CD8-positive, alpha-beta memory T cell (primary cell): Measurements from ENCODE around the gene PCGF1. TPM values are rescaled to one million over a fixed set of nuclear protein-coding genes. Genes with fewer than 3 reads are reported as not detected.

Experiments
- CTCF ChIA-PET: fragments of 350-600 bp; sonication (Branson Sonifier 250); formaldehyde crosslinking; loops from one replicate; lab custom pipeline; 2021; ENCODE audit warnings: antibody characterized with exemption; lab: Charles Lee
- POLR2A ChIA-PET: fragments of 350-600 bp; sonication (Branson Sonifier 250); formaldehyde crosslinking; loops from one replicate; lab custom pipeline; 2021; ENCODE audit warnings: antibody characterized with exemption; lab: Charles Lee
- DNase-seq, 5 donors: peaks; one replicate each; pipeline versions ENCODE4 v3.0.0 to v3.0.0-alpha.2; 2020 to 2022; ENCODE audit warnings: mixed read lengths in 1 of 5
- H3K27ac ChIP-seq: one replicate; pipeline ENCODE4 v1.7.0; 2013; ENCODE audit warnings: low read depth, mild to moderate bottlenecking, low read length, moderate library complexity
- H3K27me3 ChIP-seq: 2 replicates; pipeline ENCODE4 v1.7.0; 2013; ENCODE audit warnings: low read length, mild to moderate bottlenecking; ENCODE audit not compliant: insufficient read depth, poor library complexity, severe bottlenecking
- H3K36me3 ChIP-seq: 2 replicates; pipeline ENCODE4 v1.7.0; 2013; ENCODE audit warnings: mild to moderate bottlenecking, low read length, moderate library complexity; ENCODE audit not compliant: insufficient read depth
- H3K4me1 ChIP-seq: 2 replicates; pipeline ENCODE4 v1.7.0; 2013; ENCODE audit warnings: mild to moderate bottlenecking, low read length, moderate library complexity; ENCODE audit not compliant: insufficient read depth
- H3K4me3 ChIP-seq: 2 replicates; pipeline ENCODE4 v1.7.0; 2013; ENCODE audit warnings: mild to moderate bottlenecking, low read length
- H3K9me3 ChIP-seq: 2 replicates; pipeline ENCODE4 v1.7.0; 2013; ENCODE audit warnings: mild to moderate bottlenecking, low read length
- H3K27ac Mint-ChIP-seq, 8 donors: one replicate each; pipeline ENCODE4 v1.8.0; 2020 to 2021; ENCODE audit warnings: mixed read lengths in 8 of 8, mild to moderate bottlenecking in 6 of 8, inconsistent platforms in 3 of 8, moderate library complexity in 3 of 8
- H3K27me3 Mint-ChIP-seq, 2 donors: one replicate each; pipeline ENCODE4 v1.8.0; 2020 to 2021; ENCODE audit warnings: mixed read lengths in 2 of 2, mild to moderate bottlenecking in 1 of 2, moderate library complexity in 1 of 2
- H3K36me3 Mint-ChIP-seq, 3 donors: one replicate each; pipeline ENCODE4 v1.8.0; 2020 to 2021; ENCODE audit warnings: mixed read lengths in 3 of 3, inconsistent platforms in 1 of 3, mild to moderate bottlenecking in 1 of 3
- H3K4me1 Mint-ChIP-seq, 3 donors: one replicate each; pipeline ENCODE4 v1.8.0; 2020 to 2021; ENCODE audit warnings: mixed read lengths in 3 of 3, inconsistent platforms in 1 of 3, mild to moderate bottlenecking in 1 of 3
- H3K4me3 Mint-ChIP-seq, 7 donors: one replicate each; pipeline ENCODE4 v1.8.0; 2020 to 2021; ENCODE audit warnings: mixed read lengths in 7 of 7, mild to moderate bottlenecking in 6 of 7, moderate library complexity in 4 of 7, inconsistent platforms in 2 of 7
- H3K9me3 Mint-ChIP-seq, 5 donors: one replicate each; pipeline ENCODE4 v1.8.0; 2020 to 2022; ENCODE audit warnings: mixed read lengths in 5 of 5, mild to moderate bottlenecking in 3 of 5, moderate library complexity in 2 of 5, inconsistent platforms in 1 of 5
- polyA plus RNA-seq: library from polyadenylated mRNA; unstranded; fragments of 300-500 nt; fragmentation: Illumina TruSeq; gene quantifications from one replicate; pipeline ENCODE4 v1.2.3, GENCODE V29; 2021
- total RNA-seq, 2 experiments: library from RNA; stranded (reverse); gene quantifications; one replicate each; pipeline ENCODE4 v1.2.3, GENCODE V29; 2021

PCGF1 gene
- total and polyA plus RNA-seq, 3 experiments from 2014 or later, result 17.2 to 38.7 (median 29.6) TPM

DNA sequence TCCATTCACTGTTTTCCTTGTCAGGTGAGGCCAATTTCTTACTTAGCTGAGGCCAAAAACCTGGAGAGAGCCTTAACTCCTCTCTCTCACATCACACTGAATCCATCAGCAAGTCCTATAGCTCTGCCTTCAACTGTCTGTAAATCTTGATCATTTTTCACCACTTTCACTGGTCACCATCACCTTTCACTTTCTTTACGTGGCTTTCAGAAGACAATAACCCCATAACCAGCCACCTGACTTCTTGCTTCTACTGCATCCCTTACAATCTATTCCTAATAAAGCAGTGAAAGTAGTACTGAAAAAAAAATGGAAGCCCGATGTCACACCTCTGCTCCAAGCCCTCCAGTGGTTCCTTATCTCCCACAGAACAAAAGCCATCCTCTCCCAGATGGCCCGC is 38.5 kb upstream of the PCGF1 start:
- Histone ChIP-seq H3K9me3 (no peaks in the 10 kb centered on the region), H3K36me3 (no peaks in the 10 kb centered on the region), H3K4me3 (no peak overlapping the region), H3K27me3 (peaks cover 31% of the 10 kb centered on the region), H3K27ac (no peak overlapping the region), H3K4me1 (peaks cover 12% of the 10 kb centered on the region)
- Mint-ChIP-seq H3K27ac (no peak overlapping the region), H3K27me3 (peaks cover 34 to 56% of the 10 kb centered on the region in 2 donors), H3K4me1 (peaks cover 3 to 13% (median 7%) of the 10 kb centered on the region in 3 donors), H3K9me3 (no peaks in the 10 kb centered on the region), H3K36me3 (no peaks in the 10 kb centered on the region), H3K4me3 (no peak overlapping the region)
- ChIA-PET POLR2A (interaction anchor here (0.6 kb wide), 1 partner anchor 35 kb away, joined by 7 read pairs; no protein-coding TSS in a partner anchor), CTCF (interaction anchor here (1.2 to 3.9 kb wide), 3 partner anchors 56 to 296 kb away, joined by 3 to 16 read pairs (median 3); partner anchors contain the start of genes CCDC142 and TTC31)
- DNase-seq, result no peak

DNA sequence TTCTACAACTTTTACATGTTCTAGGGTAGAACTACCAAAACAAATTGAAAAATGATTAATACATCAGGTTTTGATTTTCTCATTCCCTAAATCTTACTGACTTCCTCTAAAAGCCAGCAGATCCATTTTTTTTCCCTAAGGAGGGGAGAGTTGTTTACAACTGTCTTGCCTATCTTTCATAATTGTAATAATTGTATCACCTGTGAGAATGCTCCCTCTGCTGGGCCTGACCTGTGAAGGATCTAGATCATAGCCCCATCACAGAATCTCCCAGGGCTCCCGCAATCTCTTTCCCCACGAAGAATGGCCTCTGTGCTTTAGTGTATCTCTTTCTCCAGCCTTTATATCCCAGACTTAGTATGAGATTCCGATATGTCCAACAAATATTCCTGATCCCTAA is 37.1 kb upstream of the PCGF1 start:
- H3K9me3 ChIP-seq, result no peaks in the 10 kb centered on the region
- Mint-ChIP-seq H3K4me3 (no peak overlapping the region), H3K27ac (peak overlapping the region in 1 of 8 donors; percentile 1), H3K9me3 (no peaks in the 10 kb centered on the region), H3K36me3 (no peaks in the 10 kb centered on the region), H3K4me1 (peaks cover 3 to 12% (median 7%) of the 10 kb centered on the region in 3 donors), H3K27me3 (peaks cover 33 to 50% of the 10 kb centered on the region in 2 donors)
- H3K27ac ChIP-seq, result no peak overlapping the region
- CTCF ChIA-PET, result interaction anchor here (0.8 to 3.9 kb wide), 4 partner anchors 41 to 63 kb away, joined by 3 to 16 read pairs (median 3); partner anchors contain the start of genes CCDC142 and TTC31
- POLR2A ChIA-PET, result no interaction called here
- H3K27me3 ChIP-seq, result peaks cover 26% of the 10 kb centered on the region
- no peaks in the 10 kb centered on the region for H3K36me3 ChIP-seq
- no peak overlapping the region for H3K4me3 ChIP-seq
- no peak for DNase-seq
- H3K4me1 ChIP-seq, result peaks cover 10% of the 10 kb centered on the region

DNA sequence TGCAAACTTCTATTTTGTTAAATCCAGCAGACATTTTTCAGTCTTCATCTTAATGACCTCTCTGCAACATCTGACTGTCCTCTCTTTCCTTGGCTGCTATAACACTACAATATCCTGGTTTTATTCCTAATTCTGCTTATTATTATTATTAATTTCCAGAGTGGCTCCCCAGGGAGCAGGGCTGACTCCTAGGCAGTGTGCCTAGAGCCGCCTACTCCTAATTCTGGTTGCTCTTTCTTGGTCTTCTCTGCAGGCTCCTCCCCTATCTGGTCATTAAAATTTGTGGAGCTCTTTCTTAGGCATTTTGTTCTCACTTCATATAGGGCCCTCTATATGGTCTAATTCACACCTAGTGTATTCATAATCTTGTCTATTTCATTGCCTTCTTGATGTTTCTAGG is 35.5 kb upstream of the PCGF1 start:
- H3K27ac ChIP-seq, result no peak overlapping the region
- peaks cover 10% of the 10 kb centered on the region for H3K27me3 ChIP-seq
- H3K9me3 ChIP-seq, result no peaks in the 10 kb centered on the region
- Mint-ChIP-seq H3K4me3 (no peak overlapping the region), H3K36me3 (no peaks in the 10 kb centered on the region), H3K4me1 (peaks cover 0 to 2% (median under 1%) of the 10 kb centered on the region in 3 donors), H3K27ac (no peak overlapping the region), H3K27me3 (peaks cover 29 to 56% of the 10 kb centered on the region in 2 donors), H3K9me3 (no peaks in the 10 kb centered on the region)
- no peak for DNase-seq
- H3K4me1 ChIP-seq, result no peaks in the 10 kb centered on the region
- no peaks in the 10 kb centered on the region for H3K36me3 ChIP-seq
- ChIA-PET CTCF (no interaction called here), POLR2A (no interaction called here)
- no peak overlapping the region for H3K4me3 ChIP-seq

DNA sequence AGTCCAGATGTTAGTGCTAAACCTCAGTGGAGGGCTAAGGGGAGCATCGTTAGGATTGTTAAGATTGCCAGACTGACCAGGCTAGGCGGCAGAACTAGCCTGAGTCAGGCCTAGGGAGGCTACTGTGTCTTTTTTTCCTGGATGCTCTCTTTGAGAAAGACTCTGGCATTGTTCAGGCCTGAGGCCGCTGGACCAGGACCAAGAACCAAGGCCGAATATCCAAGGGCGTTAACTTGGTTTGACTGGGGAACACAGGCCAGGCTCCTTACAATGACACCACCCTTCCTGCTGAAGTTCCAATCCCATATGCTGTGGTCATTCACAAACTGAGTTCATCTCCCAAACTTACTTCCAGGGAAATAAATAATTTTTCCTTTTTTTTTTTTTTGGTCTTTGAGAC is 32.8 kb upstream of the PCGF1 start:
- Mint-ChIP-seq H3K4me3 (no peak overlapping the region), H3K9me3 (no peaks in the 10 kb centered on the region), H3K36me3 (no peaks in the 10 kb centered on the region), H3K27ac (no peak overlapping the region), H3K4me1 (no peaks in the 10 kb centered on the region), H3K27me3 (peaks cover 22 to 53% of the 10 kb centered on the region in 2 donors)
- Histone ChIP-seq H3K4me3 (no peak overlapping the region), H3K36me3 (no peaks in the 10 kb centered on the region), H3K9me3 (no peaks in the 10 kb centered on the region), H3K27ac (no peak overlapping the region), H3K27me3 (peaks cover 12% of the 10 kb centered on the region), H3K4me1 (no peaks in the 10 kb centered on the region)
- ChIA-PET POLR2A (no interaction called here), CTCF (interaction anchor here (0.8 kb wide), 1 partner anchor 10 kb away, joined by 3 read pairs; the partner anchor contains the start of gene HTRA2)
- no peak for DNase-seq

DNA sequence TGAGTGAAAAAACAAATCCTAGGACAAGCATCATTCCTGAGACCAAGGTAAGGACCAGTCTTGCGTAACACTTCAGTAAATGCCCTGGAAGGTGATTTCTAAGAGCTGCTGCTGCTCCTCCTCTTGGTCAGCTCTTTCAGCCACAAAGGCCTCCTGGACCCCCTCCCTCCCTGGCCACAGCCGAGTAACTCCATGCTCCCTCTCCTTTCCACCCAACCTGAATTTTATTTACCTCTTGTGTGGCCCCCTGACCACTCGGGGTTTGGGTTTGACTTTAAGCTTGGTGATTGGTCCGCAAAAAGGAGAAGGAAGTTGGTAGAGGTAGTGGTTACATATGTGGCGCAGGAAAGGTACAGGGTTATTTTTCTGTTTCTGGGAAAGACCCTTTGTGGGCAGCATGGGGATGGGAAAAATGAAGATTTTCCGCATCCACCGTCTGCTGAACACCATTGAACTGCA is 31.4 kb upstream of the PCGF1 start:
- ChIA-PET POLR2A (interaction anchor here (1.1 kb wide), 1 partner anchor 15 kb away, joined by 4 read pairs; no protein-coding TSS in a partner anchor), CTCF (no interaction called here)
- H3K4me3 ChIP-seq, result no peak overlapping the region
- Mint-ChIP-seq H3K4me1 (no peaks in the 10 kb centered on the region), H3K27me3 (peaks cover 17 to 49% of the 10 kb centered on the region in 2 donors), H3K36me3 (peaks cover 0 to under 1% (median 0%) of the 10 kb centered on the region in 3 donors), H3K4me3 (no peak overlapping the region), H3K27ac (no peak overlapping the region), H3K9me3 (no peaks in the 10 kb centered on the region)
- H3K27ac ChIP-seq, result no peak overlapping the region
- H3K36me3 ChIP-seq, result peaks cover under 1% of the 10 kb centered on the region
- H3K4me1 ChIP-seq, result no peaks in the 10 kb centered on the region
- H3K27me3 ChIP-seq, result peaks cover 12% of the 10 kb centered on the region
- no peak for DNase-seq
- H3K9me3 ChIP-seq, result no peaks in the 10 kb centered on the region

DNA sequence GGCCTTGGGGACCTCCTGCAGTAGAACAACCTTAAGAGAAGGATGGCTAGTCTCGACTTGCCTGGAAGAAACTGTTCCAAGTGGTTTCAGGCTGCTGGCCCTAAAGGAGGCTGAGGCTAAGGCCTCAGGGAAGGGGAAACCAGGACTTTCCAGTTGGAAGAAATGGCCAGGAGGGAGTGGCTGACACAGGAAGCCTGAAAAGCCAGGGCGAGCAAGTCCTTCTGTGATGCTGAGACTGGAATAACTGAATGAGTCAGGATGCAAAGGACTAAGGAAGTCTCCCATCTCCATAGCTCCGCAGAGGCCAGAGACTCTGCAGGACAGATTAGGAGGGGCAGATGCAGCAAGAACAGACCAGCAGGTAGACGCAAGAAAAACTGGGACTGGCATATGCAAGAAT is 29.6 kb upstream of the PCGF1 start:
- Histone ChIP-seq H3K4me3 (no peak overlapping the region), H3K4me1 (no peaks in the 10 kb centered on the region), H3K27me3 (peaks cover 8% of the 10 kb centered on the region), H3K9me3 (no peaks in the 10 kb centered on the region), H3K27ac (no peak overlapping the region), H3K36me3 (peaks cover 9% of the 10 kb centered on the region)
- peaks cover 0 to 16% (median 0%) of the 10 kb centered on the region in 3 donors for H3K36me3 Mint-ChIP-seq
- no peak for DNase-seq
- no peak overlapping the region for H3K4me3 Mint-ChIP-seq
- ChIA-PET POLR2A (no interaction called here), CTCF (no interaction called here)
- no peaks in the 10 kb centered on the region for H3K9me3 Mint-ChIP-seq
- H3K27ac Mint-ChIP-seq, result no peak overlapping the region
- H3K27me3 Mint-ChIP-seq, result peaks cover 14 to 37% of the 10 kb centered on the region in 2 donors
- H3K4me1 Mint-ChIP-seq, result peaks cover 2 to 3% (median 2%) of the 10 kb centered on the region in 3 donors

DNA sequence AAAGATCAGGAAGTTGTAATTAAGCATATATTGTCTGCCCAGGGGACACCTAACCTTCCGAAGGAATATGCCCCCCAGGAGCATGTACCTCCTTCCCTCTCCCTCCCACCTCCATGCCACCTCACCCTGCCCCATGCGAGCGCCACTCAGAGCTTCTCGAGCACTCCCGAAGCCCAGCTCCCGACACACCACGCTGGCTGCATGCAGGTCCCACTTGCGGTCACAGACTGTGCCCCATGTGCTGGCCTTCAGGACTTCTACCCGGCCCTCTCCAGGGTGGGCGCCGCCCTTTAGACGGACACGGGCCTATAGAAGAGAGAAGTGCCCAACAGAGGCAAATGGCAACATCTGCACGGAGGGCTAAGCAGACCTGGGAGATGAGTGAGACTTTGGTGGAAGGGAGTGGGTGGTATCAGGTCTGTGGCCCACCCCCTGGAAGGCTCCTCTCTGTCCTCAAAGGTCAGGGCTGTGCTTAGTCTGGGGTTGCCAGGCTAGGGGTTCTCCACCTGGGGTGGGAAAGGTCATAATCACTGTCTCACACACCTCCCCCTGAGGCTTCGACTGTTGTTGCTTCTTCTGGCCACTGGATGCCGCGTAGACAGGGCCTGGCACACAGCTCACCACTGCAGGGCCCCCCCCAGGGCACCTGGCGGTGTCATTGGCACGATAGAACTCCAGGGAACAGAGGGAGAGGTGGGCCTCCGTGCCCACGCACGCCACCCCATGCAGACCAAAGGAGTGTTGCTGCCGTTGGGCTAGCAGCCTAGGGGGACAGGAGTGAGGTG is 28.9 kb upstream of the PCGF1 start:
- Histone ChIP-seq H3K36me3 (peaks cover 9% of the 10 kb centered on the region), H3K4me3 (no peak overlapping the region), H3K4me1 (peaks cover 7% of the 10 kb centered on the region), H3K9me3 (no peaks in the 10 kb centered on the region), H3K27ac (no peak overlapping the region), H3K27me3 (peaks cover 7% of the 10 kb centered on the region)
- ChIA-PET POLR2A (no interaction called here), CTCF (no interaction called here)
- Mint-ChIP-seq H3K27me3 (peaks cover 14 to 35% of the 10 kb centered on the region in 2 donors), H3K4me3 (no peak overlapping the region), H3K9me3 (no peaks in the 10 kb centered on the region), H3K4me1 (peaks cover 8 to 11% (median 10%) of the 10 kb centered on the region in 3 donors), H3K27ac (no peak overlapping the region), H3K36me3 (peaks cover 0 to 19% (median 0%) of the 10 kb centered on the region in 3 donors)
- DNase-seq, result no peak

DNA sequence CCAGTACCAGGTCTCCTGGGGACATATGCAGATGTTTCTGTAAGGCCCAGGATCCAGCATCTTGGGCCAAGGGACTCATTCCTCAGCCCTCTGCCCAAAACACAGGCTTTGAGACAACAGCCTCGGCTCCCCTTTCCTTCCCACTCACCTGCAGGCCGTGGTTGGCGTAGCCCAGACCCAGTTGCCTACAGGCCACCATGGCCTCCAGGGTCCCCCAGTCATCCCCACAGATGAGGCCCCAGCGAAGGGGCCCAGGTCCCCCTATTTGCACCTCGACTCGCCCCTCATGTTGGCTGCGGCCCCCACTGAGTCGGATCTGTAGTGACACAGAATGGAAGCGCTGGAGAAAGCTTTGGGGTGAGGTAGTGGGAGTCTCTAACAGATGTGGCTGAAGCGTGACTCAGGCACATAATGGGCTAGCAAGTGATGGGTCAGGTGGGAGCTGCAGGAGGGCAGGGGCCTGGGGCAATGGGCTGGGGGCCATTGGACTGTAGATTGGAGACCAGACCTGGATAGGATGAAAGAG is 28.0 kb upstream of the PCGF1 start:
- Mint-ChIP-seq H3K27me3 (peaks cover 10 to 30% of the 10 kb centered on the region in 2 donors), H3K36me3 (peaks cover 0 to 20% (median 0%) of the 10 kb centered on the region in 3 donors), H3K27ac (peak overlapping the region in 2 of 8 donors; percentile 16 to 88), H3K4me1 (peaks cover 17 to 19% (median 19%) of the 10 kb centered on the region in 3 donors), H3K4me3 (peak overlapping the region in 1 of 7 donors; percentile 48), H3K9me3 (no peaks in the 10 kb centered on the region)
- H3K27me3 ChIP-seq, result peaks cover 4% of the 10 kb centered on the region
- no peak overlapping the region for H3K27ac ChIP-seq
- H3K4me1 ChIP-seq, result peaks cover 15% of the 10 kb centered on the region
- no peak for DNase-seq
- no peak overlapping the region for H3K4me3 ChIP-seq
- ChIA-PET CTCF (no interaction called here), POLR2A (no interaction called here)
- H3K9me3 ChIP-seq, result no peaks in the 10 kb centered on the region
- peaks cover 9% of the 10 kb centered on the region for H3K36me3 ChIP-seq
